ENCODE measurements around the gene FZD8. TPM values are rescaled to one million over a fixed set of nuclear protein-coding genes. Genes with fewer than 3 reads are reported as not detected.

Gene FZD8
- total and polyA plus RNA-seq, 2 donors: 2.1 to 4.3 TPM

DNA sequence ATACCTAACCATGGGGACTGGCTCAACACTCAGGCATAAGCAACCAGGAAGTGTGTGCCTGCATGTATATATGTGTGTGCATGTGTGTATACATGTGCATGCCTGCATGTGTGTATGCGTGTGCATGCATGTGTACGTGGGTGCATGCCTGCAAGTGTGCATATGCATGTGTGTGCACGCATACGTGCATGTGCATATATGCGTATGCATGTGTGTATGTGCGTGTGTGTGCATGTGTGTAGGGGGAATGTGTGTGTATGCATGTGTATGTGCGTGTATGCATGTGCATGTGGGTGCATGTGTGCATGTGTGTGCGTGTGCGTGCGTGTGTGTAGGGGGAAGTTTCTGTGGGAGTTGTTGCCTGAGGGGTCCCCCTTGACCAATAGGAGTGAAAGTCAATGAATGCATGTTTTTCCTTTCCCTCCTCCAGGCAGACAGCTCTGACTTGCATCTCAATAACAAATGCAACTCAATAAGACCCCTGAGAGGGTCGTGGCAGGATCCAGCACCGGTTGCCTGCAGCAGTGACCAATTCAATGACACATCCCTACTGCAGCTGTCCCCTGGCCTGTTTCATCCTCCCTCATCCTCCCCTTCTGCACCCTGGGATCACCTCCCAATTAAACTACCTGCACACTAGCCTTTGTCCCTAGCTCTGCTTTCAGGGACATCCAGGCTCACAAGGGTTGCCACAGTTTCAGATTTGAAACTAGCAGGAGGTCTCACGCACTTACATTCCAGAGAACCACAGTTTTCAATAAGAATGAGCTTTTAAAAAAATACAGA is 27.0 kb upstream of the FZD8 start:
- Histone ChIP-seq H3K4me1 (ENCODE audit: control insufficient read depth in 2 of 2, insufficient read depth in 2 of 2, low read length in 2 of 2) (no peaks in the 10 kb centered on the region), H3K27ac (ENCODE audit: low read depth in 1 of 2, low read length in 1 of 2) (no peak overlapping the region), H3K4me3 (ENCODE audit: low read length in 2 of 2) (no peak overlapping the region), H3K9me3 (ENCODE audit: control insufficient read depth in 2 of 2, insufficient read depth in 1 of 2, low read length in 1 of 2) (no peaks in the 10 kb centered on the region), H3K36me3 (ENCODE audit: control insufficient read depth in 2 of 2, insufficient read depth in 2 of 2, low read length in 1 of 2) (no peaks in the 10 kb centered on the region), H3K27me3 (ENCODE audit: control insufficient read depth in 2 of 2, insufficient read depth in 1 of 2, low read length in 1 of 2) (no peaks in the 10 kb centered on the region)
- DNase-seq (ENCODE audit: low read depth in 6 of 9, low spot score in 9 of 9): no peak
- WGBS: 92% methylated on average over 13 of the region's 13 CpGs

GRCh38 chr10:35667971-35668370 is 25.9 kb upstream of the FZD8 start:
- WGBS: 97% methylated on average over 9 of the region's 9 CpGs
- H3K36me3 ChIP-seq (ENCODE audit: control insufficient read depth in 2 of 2, insufficient read depth in 2 of 2, low read length in 1 of 2): no peaks in the 10 kb centered on the region

DNA sequence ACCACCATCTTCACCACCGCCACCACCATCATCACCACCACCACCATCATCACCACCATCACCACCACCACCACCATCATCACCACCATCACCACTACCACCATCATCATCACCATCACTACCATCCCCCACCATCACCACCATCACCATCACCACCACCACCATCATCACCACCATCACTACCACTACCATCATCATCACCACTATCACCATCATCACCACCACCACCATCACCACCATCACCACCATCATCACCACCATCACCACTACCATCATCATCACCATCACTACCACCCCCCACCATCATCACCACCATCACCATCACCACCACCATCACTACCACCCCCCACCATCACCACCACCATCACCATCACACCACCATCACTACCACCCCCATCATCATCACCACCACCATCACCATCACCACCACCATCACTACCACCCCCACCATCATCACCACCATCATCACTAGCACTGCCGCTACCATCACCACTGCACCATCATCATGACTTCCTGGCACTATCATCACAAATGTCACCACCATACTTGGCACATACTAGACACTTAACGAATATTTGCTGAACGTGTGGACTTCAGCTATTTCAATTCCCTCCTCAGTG is 25.3 kb upstream of the FZD8 start:
- Histone ChIP-seq H3K27me3 (ENCODE audit: control insufficient read depth in 2 of 2, insufficient read depth in 1 of 2, low read length in 1 of 2) (no peaks in the 10 kb centered on the region), H3K36me3 (ENCODE audit: control insufficient read depth in 2 of 2, insufficient read depth in 2 of 2, low read length in 1 of 2) (no peaks in the 10 kb centered on the region), H3K9me3 (ENCODE audit: control insufficient read depth in 2 of 2, insufficient read depth in 1 of 2, low read length in 1 of 2) (no peaks in the 10 kb centered on the region), H3K27ac (ENCODE audit: low read depth in 1 of 2, low read length in 1 of 2) (no peak overlapping the region), H3K4me3 (ENCODE audit: low read length in 2 of 2) (no peak overlapping the region), H3K4me1 (ENCODE audit: control insufficient read depth in 2 of 2, insufficient read depth in 2 of 2, low read length in 2 of 2) (no peaks in the 10 kb centered on the region)
- WGBS: 93% methylated on average over 4 of the region's 4 CpGs
- no peak for DNase-seq (ENCODE audit: low read depth in 6 of 9, low spot score in 9 of 9)

More at GRCh38 chr10:35667971-35668370, 25.9 kb upstream of the FZD8 start:
- Histone ChIP-seq H3K4me3 (ENCODE audit: low read length in 2 of 2) (no peak overlapping the region), H3K27me3 (ENCODE audit: control insufficient read depth in 2 of 2, insufficient read depth in 1 of 2, low read length in 1 of 2) (no peaks in the 10 kb centered on the region), H3K9me3 (ENCODE audit: control insufficient read depth in 2 of 2, insufficient read depth in 1 of 2, low read length in 1 of 2) (no peaks in the 10 kb centered on the region), H3K27ac (ENCODE audit: low read depth in 1 of 2, low read length in 1 of 2) (no peak overlapping the region), H3K4me1 (ENCODE audit: control insufficient read depth in 2 of 2, insufficient read depth in 2 of 2, low read length in 2 of 2) (no peaks in the 10 kb centered on the region)
- no peak for DNase-seq (ENCODE audit: low read depth in 6 of 9, low spot score in 9 of 9)

DNA sequence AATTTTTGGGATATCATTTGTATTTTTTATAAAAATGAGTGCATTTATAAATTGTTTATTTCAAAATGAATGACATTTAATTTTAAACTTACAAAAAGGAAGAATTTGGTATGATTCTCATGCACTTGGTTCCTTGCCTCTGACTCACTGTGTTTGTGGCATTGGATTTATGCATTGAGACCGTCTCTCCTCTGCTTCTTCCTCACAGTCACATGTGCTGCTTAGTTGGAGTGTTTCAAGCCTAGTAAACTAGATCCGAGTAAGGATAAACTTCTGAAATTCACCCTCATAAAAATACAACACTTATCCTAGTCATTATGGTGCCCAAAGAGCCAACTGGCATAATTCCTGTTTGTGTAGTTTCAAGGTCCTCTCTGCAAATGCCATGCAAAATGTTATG is 19.1 kb upstream of the FZD8 start:
- H3K4me3 ChIP-seq (ENCODE audit: low read length in 2 of 2): no peak overlapping the region
- no peaks in the 10 kb centered on the region for H3K27me3 ChIP-seq (ENCODE audit: control insufficient read depth in 2 of 2, insufficient read depth in 1 of 2, low read length in 1 of 2)
- no peak overlapping the region for H3K27ac ChIP-seq (ENCODE audit: low read depth in 1 of 2, low read length in 1 of 2)
- no peak for DNase-seq (ENCODE audit: low read depth in 6 of 9, low spot score in 9 of 9)
- H3K36me3 ChIP-seq (ENCODE audit: control insufficient read depth in 2 of 2, insufficient read depth in 2 of 2, low read length in 1 of 2): no peaks in the 10 kb centered on the region
- 93% methylated on average over 2 of the region's 2 CpGs for WGBS
- no peaks in the 10 kb centered on the region for H3K9me3 ChIP-seq (ENCODE audit: control insufficient read depth in 2 of 2, insufficient read depth in 1 of 2, low read length in 1 of 2)
- no peaks in the 10 kb centered on the region for H3K4me1 ChIP-seq (ENCODE audit: control insufficient read depth in 2 of 2, insufficient read depth in 2 of 2, low read length in 2 of 2)

DNA sequence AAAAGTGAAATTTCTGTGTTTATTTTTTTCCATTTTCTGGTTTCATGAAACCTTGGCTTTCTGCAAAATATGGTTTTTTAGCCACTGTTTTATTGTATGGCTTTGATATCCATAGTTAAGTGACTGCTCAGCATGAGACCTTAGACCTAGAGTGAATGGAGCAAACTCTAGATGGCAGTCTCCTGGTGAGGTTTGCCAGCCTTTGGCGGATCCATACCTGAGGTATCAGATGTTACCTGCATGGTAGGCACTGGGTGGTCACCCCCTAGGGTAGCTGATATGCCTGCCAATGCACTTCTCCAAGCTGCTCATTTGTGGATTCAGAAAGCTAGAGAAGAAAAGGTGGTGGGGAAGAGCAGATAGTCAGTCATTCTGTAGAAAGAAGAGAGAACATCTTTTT is 17.4 kb upstream of the FZD8 start:
- DNase-seq (ENCODE audit: low read depth in 6 of 9, low spot score in 9 of 9): no peak
- H3K36me3 ChIP-seq (ENCODE audit: control insufficient read depth in 2 of 2, insufficient read depth in 2 of 2, low read length in 1 of 2): no peaks in the 10 kb centered on the region
- H3K4me3 ChIP-seq (ENCODE audit: low read length in 2 of 2): no peak overlapping the region
- H3K27ac ChIP-seq (ENCODE audit: low read depth in 1 of 2, low read length in 1 of 2): no peak overlapping the region
- WGBS: 97% methylated on average over 1 of the region's 1 CpG
- H3K27me3 ChIP-seq (ENCODE audit: control insufficient read depth in 2 of 2, insufficient read depth in 1 of 2, low read length in 1 of 2): no peaks in the 10 kb centered on the region
- H3K4me1 ChIP-seq (ENCODE audit: control insufficient read depth in 2 of 2, insufficient read depth in 2 of 2, low read length in 2 of 2): no peaks in the 10 kb centered on the region
- no peaks in the 10 kb centered on the region for H3K9me3 ChIP-seq (ENCODE audit: control insufficient read depth in 2 of 2, insufficient read depth in 1 of 2, low read length in 1 of 2)

- Histone ChIP-seq H3K4me1 (ENCODE audit: control insufficient read depth in 2 of 2, insufficient read depth in 2 of 2, low read length in 2 of 2) (no peaks in the 10 kb centered on the region), H3K4me3 (ENCODE audit: low read length in 2 of 2) (no peak overlapping the region)
- 95% methylated on average over 5 of the region's 5 CpGs for WGBS
Measured at GRCh38 chr10:35657621-35658020, 15.5 kb upstream of the FZD8 start.

GRCh38 chr10:35652824-35653223 is 10.7 kb upstream of the FZD8 start:
- DNase-seq (ENCODE audit: low read depth in 6 of 9, low spot score in 9 of 9): no peak
- H3K9me3 ChIP-seq (ENCODE audit: control insufficient read depth in 2 of 2, insufficient read depth in 1 of 2, low read length in 1 of 2): no peaks in the 10 kb centered on the region
- no peaks in the 10 kb centered on the region for H3K27me3 ChIP-seq (ENCODE audit: control insufficient read depth in 2 of 2, insufficient read depth in 1 of 2, low read length in 1 of 2)
- no peaks in the 10 kb centered on the region for H3K4me1 ChIP-seq (ENCODE audit: control insufficient read depth in 2 of 2, insufficient read depth in 2 of 2, low read length in 2 of 2)
- no peak overlapping the region for H3K4me3 ChIP-seq (ENCODE audit: low read length in 2 of 2)
- WGBS: 94% methylated on average over 2 of the region's 2 CpGs
- H3K27ac ChIP-seq (ENCODE audit: low read depth in 1 of 2, low read length in 1 of 2): no peak overlapping the region
- no peaks in the 10 kb centered on the region for H3K36me3 ChIP-seq (ENCODE audit: control insufficient read depth in 2 of 2, insufficient read depth in 2 of 2, low read length in 1 of 2)

More at GRCh38 chr10:35657621-35658020, 15.5 kb upstream of the FZD8 start:
- no peak for DNase-seq (ENCODE audit: low read depth in 6 of 9, low spot score in 9 of 9)
- Histone ChIP-seq H3K9me3 (ENCODE audit: control insufficient read depth in 2 of 2, insufficient read depth in 1 of 2, low read length in 1 of 2) (no peaks in the 10 kb centered on the region), H3K27ac (ENCODE audit: low read depth in 1 of 2, low read length in 1 of 2) (no peak overlapping the region), H3K27me3 (ENCODE audit: control insufficient read depth in 2 of 2, insufficient read depth in 1 of 2, low read length in 1 of 2) (no peaks in the 10 kb centered on the region), H3K36me3 (ENCODE audit: control insufficient read depth in 2 of 2, insufficient read depth in 2 of 2, low read length in 1 of 2) (no peaks in the 10 kb centered on the region)

GRCh38 chr10:35650894-35651293 is 8.8 kb upstream of the FZD8 start:
- H3K4me1 ChIP-seq (ENCODE audit: control insufficient read depth in 2 of 2, insufficient read depth in 2 of 2, low read length in 2 of 2): no peaks in the 10 kb centered on the region
- no peak overlapping the region for H3K4me3 ChIP-seq (ENCODE audit: low read length in 2 of 2)
- no peak for DNase-seq (ENCODE audit: low read depth in 6 of 9, low spot score in 9 of 9)
- peaks cover 2 to 3% of the 10 kb centered on the region in 2 donors for H3K27me3 ChIP-seq (ENCODE audit: control insufficient read depth in 2 of 2, insufficient read depth in 1 of 2, low read length in 1 of 2)
- H3K27ac ChIP-seq (ENCODE audit: low read depth in 1 of 2, low read length in 1 of 2): no peak overlapping the region
- H3K36me3 ChIP-seq (ENCODE audit: control insufficient read depth in 2 of 2, insufficient read depth in 2 of 2, low read length in 1 of 2): no peaks in the 10 kb centered on the region
- H3K9me3 ChIP-seq (ENCODE audit: control insufficient read depth in 2 of 2, insufficient read depth in 1 of 2, low read length in 1 of 2): no peaks in the 10 kb centered on the region
- 92% methylated on average over 3 of the region's 3 CpGs for WGBS

- Histone ChIP-seq H3K27me3 (ENCODE audit: control insufficient read depth in 2 of 2, insufficient read depth in 1 of 2, low read length in 1 of 2) (peaks cover 57 to 65% of the 10 kb centered on the region in 2 donors), H3K4me3 (ENCODE audit: low read length in 2 of 2) (no peak overlapping the region), H3K9me3 (ENCODE audit: control insufficient read depth in 2 of 2, insufficient read depth in 1 of 2, low read length in 1 of 2) (peaks cover 0 to 2% of the 10 kb centered on the region in 2 donors), H3K36me3 (ENCODE audit: control insufficient read depth in 2 of 2, insufficient read depth in 2 of 2, low read length in 1 of 2) (no peaks in the 10 kb centered on the region), H3K4me1 (ENCODE audit: control insufficient read depth in 2 of 2, insufficient read depth in 2 of 2, low read length in 2 of 2) (peaks cover 3 to 20% of the 10 kb centered on the region in 2 donors), H3K27ac (ENCODE audit: low read depth in 1 of 2, low read length in 1 of 2) (no peak overlapping the region)
- WGBS: 15% methylated on average over 13 of the region's 13 CpGs
- no peak for DNase-seq (ENCODE audit: low read depth in 6 of 9, low spot score in 9 of 9)
Measured at GRCh38 chr10:35644050-35644950, 2.2 kb upstream of the FZD8 start.
